ENCODE measurements around the gene ASPRV1. TPM values are rescaled to one million over a fixed set of nuclear protein-coding genes. Genes with fewer than 3 reads are reported as not detected.

The ASPRV1 gene
- total and polyA plus RNA-seq, 4 donors, result 0.19 to 0.75 (median 0.23) TPM

GRCh38 chr2:69959425-69959824 is 2.0 kb downstream of the ASPRV1 start:
- no peak for DNase-seq (ENCODE audit: low spot score)
- H3K27ac ChIP-seq (ENCODE audit: low read depth in 1 of 2, low read length in 2 of 2), result no peak overlapping the region
- H3K9ac ChIP-seq (ENCODE audit: low read depth in 1 of 2, low read length in 2 of 2), result no peak overlapping the region
- H3K9me3 ChIP-seq (ENCODE audit: control insufficient read depth in 4 of 4, low read length in 3 of 4), result no peaks in the 10 kb centered on the region
- no peak overlapping the region for H3K4me3 ChIP-seq (ENCODE audit: low read depth in 1 of 3, low read length in 3 of 3)
- no peaks in the 10 kb centered on the region for H3K4me1 ChIP-seq (ENCODE audit: control insufficient read depth in 4 of 4, insufficient read depth in 4 of 4, low read length in 3 of 4)
- no peaks in the 10 kb centered on the region for H3K36me3 ChIP-seq (ENCODE audit: control insufficient read depth in 4 of 4, insufficient read depth in 3 of 4, low read depth in 1 of 4, low read length in 3 of 4)
- TF ChIP-seq SP1 (IDR thresholded peaks at IDR 0.05) (no peak), TAF1 (conservative IDR thresholded peaks at IDR 0.05) (no peak), JUND (IDR thresholded peaks at IDR 0.05) (no peak), RAD21 (IDR thresholded peaks at IDR 0.05) (no peak), YY1 (IDR thresholded peaks at IDR 0.05) (no peak), GABPA (IDR thresholded peaks at IDR 0.05 in 1 of 2, conservative IDR thresholded peaks at IDR 0.05 in 1 of 2) (no peak), EGR1 (IDR thresholded peaks at IDR 0.05; ENCODE audit: low read depth in 2 of 2) (no peak), FOXA2 (IDR thresholded peaks at IDR 0.05) (no peak), HNF4A (conservative IDR thresholded peaks at IDR 0.05) (no peak), NR2F2 (IDR thresholded peaks at IDR 0.05) (no peak), ATF3 (IDR thresholded peaks at IDR 0.05) (no peak), FOXA1 (IDR thresholded peaks at IDR 0.05) (no peak)
- TF ChIP-seq, protein P1, sequence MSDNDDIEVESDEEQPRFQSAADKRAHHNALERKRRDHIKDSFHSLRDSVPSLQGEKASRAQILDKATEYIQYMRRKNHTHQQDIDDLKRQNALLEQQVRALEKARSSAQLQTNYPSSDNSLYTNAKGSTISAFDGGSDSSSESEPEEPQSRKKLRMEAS (IDR thresholded peaks at IDR 0.05), result no peak
- TF ChIP-seq, protein P2, sequence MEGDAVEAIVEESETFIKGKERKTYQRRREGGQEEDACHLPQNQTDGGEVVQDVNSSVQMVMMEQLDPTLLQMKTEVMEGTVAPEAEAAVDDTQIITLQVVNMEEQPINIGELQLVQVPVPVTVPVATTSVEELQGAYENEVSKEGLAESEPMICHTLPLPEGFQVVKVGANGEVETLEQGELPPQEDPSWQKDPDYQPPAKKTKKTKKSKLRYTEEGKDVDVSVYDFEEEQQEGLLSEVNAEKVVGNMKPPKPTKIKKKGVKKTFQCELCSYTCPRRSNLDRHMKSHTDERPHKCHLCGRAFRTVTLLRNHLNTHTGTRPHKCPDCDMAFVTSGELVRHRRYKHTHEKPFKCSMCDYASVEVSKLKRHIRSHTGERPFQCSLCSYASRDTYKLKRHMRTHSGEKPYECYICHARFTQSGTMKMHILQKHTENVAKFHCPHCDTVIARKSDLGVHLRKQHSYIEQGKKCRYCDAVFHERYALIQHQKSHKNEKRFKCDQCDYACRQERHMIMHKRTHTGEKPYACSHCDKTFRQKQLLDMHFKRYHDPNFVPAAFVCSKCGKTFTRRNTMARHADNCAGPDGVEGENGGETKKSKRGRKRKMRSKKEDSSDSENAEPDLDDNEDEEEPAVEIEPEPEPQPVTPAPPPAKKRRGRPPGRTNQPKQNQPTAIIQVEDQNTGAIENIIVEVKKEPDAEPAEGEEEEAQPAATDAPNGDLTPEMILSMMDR (IDR thresholded peaks at IDR 0.05; ENCODE audit: low read depth, low read length, missing input control), result no peak
- WGBS, result 87% methylated on average over 5 of the region's 5 CpGs
- no peaks in the 10 kb centered on the region for H3K27me3 ChIP-seq (ENCODE audit: control insufficient read depth in 4 of 4, insufficient read depth in 4 of 4, low read length in 3 of 4)

DNA sequence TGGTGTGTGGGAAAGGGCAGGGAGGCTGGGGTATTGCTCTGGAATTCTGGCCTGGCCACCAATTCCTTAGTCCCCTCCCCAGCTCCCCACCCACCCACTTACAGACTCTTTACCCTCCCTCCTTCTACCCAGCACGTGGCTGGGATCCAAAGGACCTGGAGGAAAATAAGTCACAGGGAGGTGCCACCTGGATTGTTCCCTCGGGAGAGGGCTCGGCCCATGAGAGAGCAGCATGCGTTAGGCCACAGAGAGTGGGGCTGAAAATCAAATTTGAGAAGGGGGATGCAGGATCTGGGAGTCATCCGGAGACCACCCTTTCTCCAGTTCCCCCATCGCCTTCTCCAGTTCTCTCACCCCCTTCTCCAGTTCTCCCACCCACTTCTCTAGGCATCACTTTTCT is 3.0 kb downstream of the ASPRV1 start:
- H3K36me3 ChIP-seq (ENCODE audit: control insufficient read depth in 4 of 4, insufficient read depth in 3 of 4, low read depth in 1 of 4, low read length in 3 of 4), result no peaks in the 10 kb centered on the region
- no peak overlapping the region for H3K27ac ChIP-seq (ENCODE audit: low read depth in 1 of 2, low read length in 2 of 2)
- H3K27me3 ChIP-seq (ENCODE audit: control insufficient read depth in 4 of 4, insufficient read depth in 4 of 4, low read length in 3 of 4), result no peaks in the 10 kb centered on the region
- no peaks in the 10 kb centered on the region for H3K4me1 ChIP-seq (ENCODE audit: control insufficient read depth in 4 of 4, insufficient read depth in 4 of 4, low read length in 3 of 4)
- no peak for DNase-seq (ENCODE audit: low spot score)
- 82% methylated on average over 6 of the region's 6 CpGs for WGBS
- no peaks in the 10 kb centered on the region for H3K9me3 ChIP-seq (ENCODE audit: control insufficient read depth in 4 of 4, low read length in 3 of 4)
- H3K9ac ChIP-seq (ENCODE audit: low read depth in 1 of 2, low read length in 2 of 2), result no peak overlapping the region
- TF ChIP-seq GABPA (IDR thresholded peaks at IDR 0.05 in 1 of 2, conservative IDR thresholded peaks at IDR 0.05 in 1 of 2), result no peak
- no peak overlapping the region for H3K4me3 ChIP-seq (ENCODE audit: low read depth in 1 of 3, low read length in 3 of 3)

- H3K4me3 ChIP-seq (ENCODE audit: low read depth in 1 of 3, low read length in 3 of 3), result no peak overlapping the region
- H3K36me3 ChIP-seq (ENCODE audit: control insufficient read depth in 4 of 4, insufficient read depth in 3 of 4, low read depth in 1 of 4, low read length in 3 of 4), result no peaks in the 10 kb centered on the region
- WGBS, result 76% methylated on average over 8 of the region's 8 CpGs
- no peak for TF ChIP-seq GABPA (IDR thresholded peaks at IDR 0.05 in 1 of 2, conservative IDR thresholded peaks at IDR 0.05 in 1 of 2)
- TF ChIP-seq, protein P2 (IDR thresholded peaks at IDR 0.05; ENCODE audit: low read depth, low read length, missing input control), result no peak
- H3K27ac ChIP-seq (ENCODE audit: low read depth in 1 of 2, low read length in 2 of 2), result no peak overlapping the region
- H3K9me3 ChIP-seq (ENCODE audit: control insufficient read depth in 4 of 4, low read length in 3 of 4), result no peaks in the 10 kb centered on the region
- H3K4me1 ChIP-seq (ENCODE audit: control insufficient read depth in 4 of 4, insufficient read depth in 4 of 4, low read length in 3 of 4), result no peaks in the 10 kb centered on the region
- H3K9ac ChIP-seq (ENCODE audit: low read depth in 1 of 2, low read length in 2 of 2), result no peak overlapping the region
- no peaks in the 10 kb centered on the region for H3K27me3 ChIP-seq (ENCODE audit: control insufficient read depth in 4 of 4, insufficient read depth in 4 of 4, low read length in 3 of 4)
- no peak for DNase-seq (ENCODE audit: low spot score)
Measured at GRCh38 chr2:69957965-69958364, 3.5 kb downstream of the ASPRV1 start.

All from liver (tissue), 9 donors.